GM21360 (cell line): ENCODE data around the gene IQSEC1.

Source experiments
- ATAC-seq: cut with Tn5 transposase; IDR thresholded peaks from one replicate; pipeline ENCODE4 v1.9.1; 2021; ENCODE audit warnings: mild to moderate bottlenecking, moderate library complexity; ENCODE audit not compliant: unreplicated experiment

Gene IQSEC1

DNA sequence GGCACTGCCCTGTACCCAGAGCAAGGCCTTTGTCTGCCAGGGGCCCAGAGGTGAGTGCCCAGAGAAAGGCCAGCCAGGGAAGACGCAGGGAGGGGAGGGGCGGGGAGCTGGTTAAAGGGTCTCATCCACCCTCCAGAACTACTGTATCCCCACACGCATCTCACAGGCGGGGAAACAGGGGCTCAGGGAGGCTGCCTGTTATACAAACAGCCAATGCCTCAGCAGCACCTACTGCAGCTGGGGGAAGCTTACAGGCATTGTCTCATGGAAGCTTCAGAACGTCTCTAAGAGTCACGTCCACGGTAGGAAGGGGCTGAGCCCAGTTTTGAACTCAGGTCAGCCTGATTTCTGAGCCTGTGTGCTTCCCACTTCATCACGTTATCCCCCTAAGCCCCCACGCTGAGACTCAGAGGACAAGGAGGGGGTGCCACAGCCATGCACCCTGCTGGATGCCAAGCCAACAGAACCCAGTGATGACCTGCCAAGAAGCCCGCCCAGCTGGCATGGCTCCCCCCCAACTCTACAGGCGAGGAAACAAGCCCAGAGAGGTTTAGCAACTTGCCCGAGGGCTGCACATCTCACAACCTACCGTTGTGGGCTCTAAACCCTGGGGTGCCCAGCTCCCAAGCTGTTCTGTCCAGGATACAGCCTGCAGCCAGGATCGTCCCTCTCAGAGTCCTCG is 54.5 kb downstream of the IQSEC1 start:
- no peak for ATAC-seq

DNA sequence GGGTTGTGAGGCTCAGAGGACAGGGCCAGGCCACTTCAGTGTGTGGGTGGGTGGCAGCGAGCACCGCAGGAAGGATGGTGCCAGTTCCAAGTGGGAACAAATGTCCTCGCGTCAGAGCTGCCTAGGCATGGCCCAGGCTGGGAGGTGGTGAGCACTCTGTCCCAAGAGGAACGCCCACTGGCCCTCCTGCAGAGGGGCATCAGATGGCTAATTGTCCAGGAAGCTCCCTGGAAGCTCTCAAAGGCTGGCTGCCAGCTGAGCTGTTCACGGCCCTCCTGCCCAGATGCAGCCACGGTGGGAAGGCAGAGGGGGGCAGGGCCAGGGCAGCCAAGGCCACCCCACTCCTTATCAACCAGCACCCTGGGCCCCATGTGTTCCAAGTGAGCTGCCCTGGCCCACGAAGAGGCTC is 55.2 kb downstream of the IQSEC1 start:
- ATAC-seq, result no peak

- ATAC-seq, result no peak
Measured at GRCh38 chr3:13017361-13018042, 55.7 kb downstream of the IQSEC1 start.

DNA sequence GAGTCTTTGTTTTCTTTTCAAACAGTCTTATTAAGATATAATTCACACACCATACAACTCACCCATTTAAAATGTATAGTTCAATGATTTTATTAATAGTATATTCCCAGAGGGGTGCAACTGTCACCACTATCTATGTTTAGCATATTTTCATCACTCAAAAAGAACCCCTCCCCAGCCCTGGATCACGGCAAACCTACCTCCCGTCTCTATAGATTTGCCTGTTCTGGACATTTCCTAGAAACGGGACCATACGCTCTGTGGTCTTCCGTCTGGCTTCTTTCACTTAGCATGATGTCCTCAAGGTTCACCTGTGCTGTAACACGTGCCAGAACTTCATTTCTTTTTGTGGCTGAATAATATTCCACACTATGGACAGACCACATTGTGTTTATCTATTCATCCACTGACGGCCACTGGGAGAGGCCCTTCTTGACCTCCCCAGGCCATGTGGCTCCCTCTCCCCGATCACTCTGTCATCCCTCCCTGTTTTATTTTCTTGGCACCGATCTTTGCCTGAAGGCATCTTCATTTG is 56.4 kb downstream of the IQSEC1 start:
- no peak for ATAC-seq

GRCh38 chr3:13016083-13016720 is 57.0 kb downstream of the IQSEC1 start:
- ATAC-seq, result peak; percentile 28

GRCh38 chr3:13015286-13016082 is 57.7 kb downstream of the IQSEC1 start:
- peak; percentile 22 for ATAC-seq

- ATAC-seq, result no peak
Measured at GRCh38 chr3:13014755-13015285, 58.4 kb downstream of the IQSEC1 start.

- no peak for ATAC-seq
Measured at GRCh38 chr3:13013994-13014754, 59.1 kb downstream of the IQSEC1 start.

DNA sequence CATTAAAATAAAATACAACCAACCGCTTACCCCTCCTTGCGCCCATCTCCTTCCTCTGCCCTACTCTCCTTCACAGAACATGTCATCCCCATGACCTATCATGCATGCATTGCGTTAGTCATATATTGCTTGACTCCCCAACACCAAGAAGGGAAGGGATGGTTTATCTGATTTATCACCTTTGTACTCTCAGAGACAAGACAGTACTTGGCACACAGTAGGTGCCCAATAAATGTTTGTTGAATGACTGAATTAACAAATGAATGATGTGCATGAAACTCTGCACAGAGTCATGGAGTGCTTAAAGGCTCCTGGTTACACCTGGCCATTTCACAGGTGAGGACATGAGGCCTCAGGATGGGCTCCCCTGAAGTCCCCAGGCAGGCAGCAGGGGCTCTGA is 59.7 kb downstream of the IQSEC1 start:
- no peak for ATAC-seq

GRCh38 chr3:13013151-13013561 is 60.1 kb downstream of the IQSEC1 start:
- ATAC-seq, result no peak

DNA sequence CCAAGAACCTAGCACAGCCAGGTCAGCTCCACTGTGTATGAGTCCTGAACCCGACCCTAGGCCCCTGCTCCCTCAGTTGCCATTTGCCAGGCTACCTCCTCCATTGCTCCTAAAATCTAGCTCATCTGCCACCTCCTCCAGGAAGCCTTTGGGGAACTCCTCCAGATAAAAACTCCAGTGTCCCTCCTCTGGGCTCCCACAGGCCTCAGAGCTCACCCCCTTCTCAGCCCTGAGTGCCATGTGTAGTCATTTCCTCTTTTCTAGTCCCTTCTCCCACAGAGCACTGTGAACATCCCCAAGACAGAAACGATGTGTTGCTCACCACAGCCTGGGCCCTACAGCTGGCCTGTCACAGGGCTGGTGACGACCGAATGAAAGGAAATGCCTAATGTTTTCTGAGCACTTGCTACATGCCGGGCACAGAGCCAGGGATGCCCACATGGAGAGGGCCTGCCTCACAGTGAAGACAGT is 61.0 kb downstream of the IQSEC1 start:
- ATAC-seq, result peak; percentile 32

DNA sequence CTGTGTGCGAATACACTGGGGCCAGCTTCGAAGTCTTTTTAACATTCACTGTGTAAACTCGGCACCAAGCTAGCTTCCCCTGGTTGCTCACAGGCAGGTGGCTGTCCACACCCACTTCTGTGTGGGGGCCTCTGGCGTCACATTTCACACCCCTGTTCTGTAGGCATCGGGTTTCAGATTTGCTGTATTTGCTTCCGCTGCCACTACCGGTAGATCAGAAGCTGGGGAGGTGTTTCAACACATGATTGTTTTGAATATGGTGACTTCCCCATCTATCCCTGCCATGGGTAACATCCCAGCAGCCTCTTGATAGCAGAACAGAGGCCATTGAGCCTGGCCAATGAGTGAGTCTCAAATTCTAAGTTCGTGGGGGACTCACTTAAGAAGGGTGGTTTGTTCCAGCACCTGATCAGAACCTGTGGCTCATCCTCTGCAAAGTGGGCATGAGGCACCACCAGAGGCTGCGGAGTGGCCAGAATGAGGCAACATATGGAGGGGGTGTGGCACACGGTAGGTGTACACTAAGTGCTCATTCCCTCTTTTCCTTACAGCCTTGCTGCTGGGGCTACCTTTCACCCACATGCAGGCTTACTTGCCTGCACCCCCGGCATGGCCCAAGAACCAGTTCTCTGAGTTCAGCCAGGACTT is 61.5 kb downstream of the IQSEC1 start:
- peak; percentile 38 for ATAC-seq

GRCh38 chr3:13010780-13011572 is 62.3 kb downstream of the IQSEC1 start:
- no peak for ATAC-seq

- no peak for ATAC-seq
Measured at GRCh38 chr3:13009946-13010315, 63.3 kb downstream of the IQSEC1 start.

DNA sequence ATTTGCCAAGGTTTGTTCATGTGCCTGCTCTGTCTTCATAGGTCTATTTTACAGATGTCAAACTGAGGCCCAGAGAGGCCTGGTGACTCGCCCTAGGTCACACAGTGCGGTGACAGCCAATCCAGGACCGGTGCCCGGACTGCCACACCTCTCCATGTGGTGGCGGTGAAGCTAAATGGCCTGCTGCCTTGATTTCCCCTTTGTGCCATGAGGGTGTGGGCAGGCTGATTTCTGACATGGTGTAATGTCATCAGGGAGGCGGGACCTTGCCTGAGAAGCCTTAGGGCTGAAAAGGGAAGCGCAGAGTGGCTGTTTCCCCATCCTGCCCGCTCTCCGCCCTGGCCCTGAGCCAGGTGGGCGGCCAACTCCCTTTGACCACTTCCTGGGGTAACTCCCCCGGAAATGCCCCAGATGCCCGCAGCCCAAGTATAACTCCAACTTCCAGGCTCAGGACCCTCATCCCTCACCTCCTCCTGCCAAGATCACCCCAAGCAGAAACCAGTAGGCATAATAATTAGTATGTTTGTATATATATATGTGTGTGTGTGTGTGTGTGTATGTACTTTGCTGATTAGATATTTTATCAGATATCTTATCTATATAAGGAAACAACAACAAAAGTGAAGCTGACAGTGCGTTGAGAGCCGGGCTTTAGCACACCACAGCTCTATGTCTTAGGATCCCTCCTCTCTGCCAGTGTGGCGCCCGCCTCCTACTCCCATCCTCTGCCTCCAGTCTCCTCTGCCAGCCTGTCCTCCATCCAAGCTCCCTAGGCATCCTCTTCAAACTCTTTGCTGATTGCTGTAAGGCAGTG is 63.9 kb downstream of the IQSEC1 start:
- no peak for ATAC-seq

DNA sequence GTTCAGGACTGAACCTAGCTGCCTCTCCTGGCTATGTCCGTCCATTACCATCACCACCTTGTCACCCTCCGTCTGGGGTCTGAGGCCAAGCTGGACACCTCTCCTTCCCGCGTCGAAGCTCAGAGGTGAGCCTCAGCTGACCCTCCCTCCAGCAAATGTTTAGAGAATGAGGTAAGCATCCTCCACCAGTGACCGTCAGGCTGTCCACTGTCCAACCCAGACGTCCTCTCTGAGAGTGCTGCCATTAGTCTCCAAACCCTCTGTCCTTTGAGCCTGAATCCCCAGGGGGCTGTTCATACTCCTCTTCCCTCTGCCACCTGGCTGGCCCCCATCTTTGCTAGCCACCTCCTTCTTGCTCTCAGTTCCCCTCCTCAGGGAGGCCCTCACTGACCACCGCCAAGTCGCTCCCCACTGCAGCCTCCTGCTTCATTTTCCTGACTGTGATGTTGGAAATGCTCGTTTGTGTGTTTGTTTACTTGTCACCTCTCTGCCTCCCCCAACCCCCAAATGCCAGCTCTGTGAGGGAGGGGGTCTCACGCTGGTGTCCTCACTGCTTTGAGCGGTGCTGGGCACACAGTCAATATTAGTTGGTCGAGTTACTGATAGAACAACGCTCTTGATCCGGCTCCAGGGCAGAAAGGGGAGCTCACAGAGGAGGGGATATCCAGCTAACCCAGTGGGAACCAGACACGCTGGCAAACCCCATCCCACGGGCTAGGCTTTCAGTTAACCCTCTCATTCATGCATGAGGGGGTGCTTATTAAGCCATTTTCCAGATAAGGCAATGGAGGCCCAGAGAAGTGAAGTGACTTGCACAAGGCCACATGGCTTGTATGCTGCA is 64.9 kb downstream of the IQSEC1 start:
- ATAC-seq, result no peak
